Liver (tissue), 9 donors: ENCODE results near the gene LNX2. TPM values are rescaled to one million over a fixed set of nuclear protein-coding genes. Genes with fewer than 3 reads are reported as not detected.

Experiments used
- DNase-seq: peaks from one replicate; pipeline ENCODE4 v3.0.0-alpha.2; 2017; ENCODE audit warnings: low spot score
- H3K27ac ChIP-seq, 2 donors: one replicate each; pipeline ENCODE4 v1.7.0; 2013; ENCODE audit warnings: inconsistent platforms in 2 of 2, low read length in 2 of 2, control low read depth in 1 of 2, low read depth in 1 of 2, mild to moderate bottlenecking in 1 of 2
- H3K27me3 ChIP-seq, 4 donors: one replicate each; pipeline versions ENCODE4 v1.6.1 to v1.7.0; 2013; ENCODE audit warnings: low read length in 3 of 4, inconsistent platforms in 1 of 4, mild to moderate bottlenecking in 1 of 4, moderate library complexity in 1 of 4; ENCODE audit not compliant: control insufficient read depth in 4 of 4, insufficient read depth in 4 of 4
- H3K36me3 ChIP-seq, 4 donors: one replicate each; pipeline versions ENCODE4 v1.6.1 to v1.7.0; 2013; ENCODE audit warnings: low read length in 3 of 4, mild to moderate bottlenecking in 3 of 4, low read depth in 1 of 4, moderate library complexity in 1 of 4; ENCODE audit not compliant: control insufficient read depth in 4 of 4, insufficient read depth in 3 of 4
- H3K4me1 ChIP-seq, 4 donors: one replicate each; pipeline versions ENCODE4 v1.6.1 to v1.7.0; 2013; ENCODE audit warnings: low read length in 3 of 4, mild to moderate bottlenecking in 3 of 4, moderate library complexity in 1 of 4; ENCODE audit not compliant: control insufficient read depth in 4 of 4, insufficient read depth in 4 of 4
- H3K4me3 ChIP-seq, 3 donors: one replicate each; pipeline versions ENCODE4 v1.6.1 to v1.7.0; 2013; ENCODE audit warnings: low read length in 3 of 3, control low read depth in 1 of 3, low read depth in 1 of 3, mild to moderate bottlenecking in 1 of 3
- H3K9ac ChIP-seq, 2 donors: one replicate each; pipeline ENCODE4 v1.7.0; 2013; ENCODE audit warnings: low read length in 2 of 2, mild to moderate bottlenecking in 2 of 2, moderate library complexity in 2 of 2, control low read depth in 1 of 2, low read depth in 1 of 2
- H3K9me3 ChIP-seq, 4 donors: one replicate each; pipeline versions ENCODE4 v1.6.1 to v1.7.0; 2013; ENCODE audit warnings: low read length in 3 of 4; ENCODE audit not compliant: control insufficient read depth in 4 of 4
- EGR1 ChIP-seq, 2 donors: IDR thresholded peaks; 2 replicates each; pipeline ENCODE4 v1.6.1; 2016 to 2018; ENCODE audit warnings: antibody characterized with exemption in 2 of 2, low read depth in 2 of 2
- FOXA1 ChIP-seq: IDR thresholded peaks from 2 replicates; pipeline ENCODE4 v1.6.1; 2016; ENCODE audit warnings: antibody characterized with exemption
- FOXA2 ChIP-seq: IDR thresholded peaks from 2 replicates; pipeline ENCODE4 v1.6.1; 2016; ENCODE audit warnings: antibody characterized with exemption
- GABPA ChIP-seq, 2 donors: IDR thresholded peaks in 1 of 2; conservative IDR thresholded peaks in 1 of 2; 2 replicates each; pipeline ENCODE4 v1.6.1; 2016; ENCODE audit warnings: antibody characterized with exemption in 2 of 2, mild to moderate bottlenecking in 1 of 2, moderate library complexity in 1 of 2
- HNF4A ChIP-seq, 2 donors: conservative IDR thresholded peaks; 2 replicates each; pipeline ENCODE4 v1.6.1; 2016; ENCODE audit warnings: antibody characterized with exemption in 2 of 2, mild to moderate bottlenecking in 2 of 2
- HNF4G ChIP-seq: IDR thresholded peaks from 2 replicates; pipeline ENCODE4 v1.6.1; 2016; ENCODE audit warnings: antibody characterized with exemption
- JUND ChIP-seq, 2 donors: IDR thresholded peaks; 2 replicates each; pipeline ENCODE4 v1.6.1; 2016; ENCODE audit warnings: antibody characterized with exemption in 2 of 2
- NR2F2 ChIP-seq: IDR thresholded peaks from 2 replicates; pipeline ENCODE4 v1.6.1; 2016; ENCODE audit warnings: antibody characterized with exemption
- RAD21 ChIP-seq, 2 donors: IDR thresholded peaks; 2 replicates each; pipeline ENCODE4 v1.6.1; 2016; ENCODE audit warnings: antibody characterized with exemption in 2 of 2, mild to moderate bottlenecking in 2 of 2
- RXRA ChIP-seq, 2 donors: IDR thresholded peaks; 2 replicates each; pipeline ENCODE4 v1.6.1; 2017 to 2018; ENCODE audit warnings: antibody characterized with exemption in 2 of 2, mild to moderate bottlenecking in 1 of 2
- SP1 ChIP-seq: IDR thresholded peaks from 2 replicates; pipeline ENCODE4 v1.6.1; 2018; ENCODE audit warnings: antibody characterized with exemption, mild to moderate bottlenecking
- TAF1 ChIP-seq: conservative IDR thresholded peaks from 2 replicates; pipeline ENCODE4 v1.6.1; 2016; ENCODE audit warnings: antibody characterized with exemption, mild to moderate bottlenecking
- YY1 ChIP-seq: IDR thresholded peaks from 2 replicates; pipeline ENCODE4 v1.6.1; 2016; ENCODE audit warnings: antibody characterized with exemption, mild to moderate bottlenecking
- ZBTB33 ChIP-seq: IDR thresholded peaks from 2 replicates; pipeline ENCODE4 v1.6.1; 2016; ENCODE audit warnings: antibody characterized with exemption
- WGBS: extraction: QIAGEN DNeasy Blood & Tissue Kit; methylation state at CpG from one replicate; pipeline ENCODE4 v1.1.7; 2013; 5-methylcytosine and 5-hydroxymethylcytosine counted together
- polyA plus RNA-seq, 2 donors: library from polyadenylated mRNA; stranded (reverse) in 1 of 2; unstranded in 1 of 2; fragments of 200-250 nt in 1 of 2; fragments of >200 nt in 1 of 2; fragmentation: Nextera tagmentation in 1 of 2; extraction: Ambion mirVana in 1 of 2; gene quantifications; one replicate each; pipeline versions ENCODE4 v1.2.1 to v1.2.3, GENCODE V29; 2013 to 2015
- total RNA-seq, 2 donors: library from RNA; depleted of rRNA; stranded (reverse); fragments of >200 nt; gene quantifications; one replicate each; pipeline ENCODE4 v1.2.3, GENCODE V29; 2014
- TF ChIP-seq, protein P1 (sequence below): IDR thresholded peaks from 2 replicates; pipeline ENCODE4 v1.6.1; 2016; ENCODE audit warnings: antibody characterized with exemption, mild to moderate bottlenecking
- TF ChIP-seq, protein P2 (sequence below): fragments of 150-350 bp; IDR thresholded peaks from 2 replicates; pipeline ENCODE4 v1.5.1; 2017; ENCODE audit warnings: improper control_type of control experiment, low read depth, low read length; ENCODE audit not compliant: missing input control
- TF ChIP-seq, protein P3 (sequence below): IDR thresholded peaks from 2 replicates; pipeline ENCODE4 v1.6.1; 2016; ENCODE audit warnings: antibody characterized with exemption
- TF ChIP-seq, protein P4 (sequence below): IDR thresholded peaks from 2 replicates; pipeline ENCODE4 v1.6.1; 2016; ENCODE audit warnings: antibody characterized with exemption
- donor health status: healthy.
- donor health status: healthy.
- donor health status: healthy.
- donor health status: healthy.
- donor health status: healthy.

LNX2 gene
- total and polyA plus RNA-seq, 4 donors = 6.2 to 25.9 (median 13.3) TPM

- WGBS = 89% methylated on average over 1 of the region's 1 CpG
- Histone ChIP-seq H3K27ac (no peak overlapping the region), H3K27me3 (no peaks in the 10 kb centered on the region), H3K4me3 (no peak overlapping the region), H3K36me3 (peaks cover 4 to 15% (median 12%) of the 10 kb centered on the region in 4 donors), H3K9ac (no peak overlapping the region), H3K9me3 (peaks cover 5 to 6% (median 6%) of the 10 kb centered on the region in 4 donors), H3K4me1 (no peaks in the 10 kb centered on the region)
- TF ChIP-seq HNF4A (conservative IDR thresholded peaks at IDR 0.05) (no peak), JUND (IDR thresholded peaks at IDR 0.05) (no peak), FOXA1 (no peak), EGR1 (IDR thresholded peaks at IDR 0.05; ENCODE audit: low read depth in 2 of 2) (no peak), YY1 (no peak), SP1 (no peak), TAF1 (no peak), RAD21 (IDR thresholded peaks at IDR 0.05) (no peak), RXRA (IDR thresholded peaks at IDR 0.05) (no peak), GABPA (IDR thresholded peaks at IDR 0.05 in 1 of 2, conservative IDR thresholded peaks at IDR 0.05 in 1 of 2) (no peak), HNF4G (no peak), NR2F2 (no peak), FOXA2 (no peak)
- TF ChIP-seq, protein P1, sequence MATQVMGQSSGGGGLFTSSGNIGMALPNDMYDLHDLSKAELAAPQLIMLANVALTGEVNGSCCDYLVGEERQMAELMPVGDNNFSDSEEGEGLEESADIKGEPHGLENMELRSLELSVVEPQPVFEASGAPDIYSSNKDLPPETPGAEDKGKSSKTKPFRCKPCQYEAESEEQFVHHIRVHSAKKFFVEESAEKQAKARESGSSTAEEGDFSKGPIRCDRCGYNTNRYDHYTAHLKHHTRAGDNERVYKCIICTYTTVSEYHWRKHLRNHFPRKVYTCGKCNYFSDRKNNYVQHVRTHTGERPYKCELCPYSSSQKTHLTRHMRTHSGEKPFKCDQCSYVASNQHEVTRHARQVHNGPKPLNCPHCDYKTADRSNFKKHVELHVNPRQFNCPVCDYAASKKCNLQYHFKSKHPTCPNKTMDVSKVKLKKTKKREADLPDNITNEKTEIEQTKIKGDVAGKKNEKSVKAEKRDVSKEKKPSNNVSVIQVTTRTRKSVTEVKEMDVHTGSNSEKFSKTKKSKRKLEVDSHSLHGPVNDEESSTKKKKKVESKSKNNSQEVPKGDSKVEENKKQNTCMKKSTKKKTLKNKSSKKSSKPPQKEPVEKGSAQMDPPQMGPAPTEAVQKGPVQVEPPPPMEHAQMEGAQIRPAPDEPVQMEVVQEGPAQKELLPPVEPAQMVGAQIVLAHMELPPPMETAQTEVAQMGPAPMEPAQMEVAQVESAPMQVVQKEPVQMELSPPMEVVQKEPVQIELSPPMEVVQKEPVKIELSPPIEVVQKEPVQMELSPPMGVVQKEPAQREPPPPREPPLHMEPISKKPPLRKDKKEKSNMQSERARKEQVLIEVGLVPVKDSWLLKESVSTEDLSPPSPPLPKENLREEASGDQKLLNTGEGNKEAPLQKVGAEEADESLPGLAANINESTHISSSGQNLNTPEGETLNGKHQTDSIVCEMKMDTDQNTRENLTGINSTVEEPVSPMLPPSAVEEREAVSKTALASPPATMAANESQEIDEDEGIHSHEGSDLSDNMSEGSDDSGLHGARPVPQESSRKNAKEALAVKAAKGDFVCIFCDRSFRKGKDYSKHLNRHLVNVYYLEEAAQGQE = no peak
- TF ChIP-seq, protein P2, sequence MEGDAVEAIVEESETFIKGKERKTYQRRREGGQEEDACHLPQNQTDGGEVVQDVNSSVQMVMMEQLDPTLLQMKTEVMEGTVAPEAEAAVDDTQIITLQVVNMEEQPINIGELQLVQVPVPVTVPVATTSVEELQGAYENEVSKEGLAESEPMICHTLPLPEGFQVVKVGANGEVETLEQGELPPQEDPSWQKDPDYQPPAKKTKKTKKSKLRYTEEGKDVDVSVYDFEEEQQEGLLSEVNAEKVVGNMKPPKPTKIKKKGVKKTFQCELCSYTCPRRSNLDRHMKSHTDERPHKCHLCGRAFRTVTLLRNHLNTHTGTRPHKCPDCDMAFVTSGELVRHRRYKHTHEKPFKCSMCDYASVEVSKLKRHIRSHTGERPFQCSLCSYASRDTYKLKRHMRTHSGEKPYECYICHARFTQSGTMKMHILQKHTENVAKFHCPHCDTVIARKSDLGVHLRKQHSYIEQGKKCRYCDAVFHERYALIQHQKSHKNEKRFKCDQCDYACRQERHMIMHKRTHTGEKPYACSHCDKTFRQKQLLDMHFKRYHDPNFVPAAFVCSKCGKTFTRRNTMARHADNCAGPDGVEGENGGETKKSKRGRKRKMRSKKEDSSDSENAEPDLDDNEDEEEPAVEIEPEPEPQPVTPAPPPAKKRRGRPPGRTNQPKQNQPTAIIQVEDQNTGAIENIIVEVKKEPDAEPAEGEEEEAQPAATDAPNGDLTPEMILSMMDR = no peak
- TF ChIP-seq, protein P3, sequence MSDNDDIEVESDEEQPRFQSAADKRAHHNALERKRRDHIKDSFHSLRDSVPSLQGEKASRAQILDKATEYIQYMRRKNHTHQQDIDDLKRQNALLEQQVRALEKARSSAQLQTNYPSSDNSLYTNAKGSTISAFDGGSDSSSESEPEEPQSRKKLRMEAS = no peak
- TF ChIP-seq, protein P4, sequence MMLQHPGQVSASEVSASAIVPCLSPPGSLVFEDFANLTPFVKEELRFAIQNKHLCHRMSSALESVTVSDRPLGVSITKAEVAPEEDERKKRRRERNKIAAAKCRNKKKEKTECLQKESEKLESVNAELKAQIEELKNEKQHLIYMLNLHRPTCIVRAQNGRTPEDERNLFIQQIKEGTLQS = no peak
- DNase-seq = no peak
These were observed 34.5 kb upstream of the LNX2 start for GRCh38 chr13:27654816-27655215.

GRCh38 chr13:27654059-27654458 lies 33.7 kb upstream of the LNX2 start:
- DNase-seq = no peak
- WGBS = 96% methylated on average over 3 of the region's 3 CpGs
- Histone ChIP-seq H3K9ac (no peak overlapping the region), H3K27ac (no peak overlapping the region), H3K4me3 (no peak overlapping the region), H3K27me3 (no peaks in the 10 kb centered on the region), H3K36me3 (peaks cover 4 to 23% (median 16%) of the 10 kb centered on the region in 4 donors), H3K4me1 (no peaks in the 10 kb centered on the region), H3K9me3 (peaks cover 5 to 9% (median 6%) of the 10 kb centered on the region in 4 donors)
- TF ChIP-seq GABPA (IDR thresholded peaks at IDR 0.05 in 1 of 2, conservative IDR thresholded peaks at IDR 0.05 in 1 of 2) (no peak), RXRA (IDR thresholded peaks at IDR 0.05) (no peak), JUND (IDR thresholded peaks at IDR 0.05) (no peak), EGR1 (IDR thresholded peaks at IDR 0.05; ENCODE audit: low read depth in 2 of 2) (no peak), HNF4G (no peak), FOXA2 (no peak), TAF1 (no peak), RAD21 (IDR thresholded peaks at IDR 0.05) (no peak), SP1 (no peak), HNF4A (conservative IDR thresholded peaks at IDR 0.05) (no peak), FOXA1 (no peak), ZBTB33 (no peak)
- TF ChIP-seq, protein P4 = no peak
- TF ChIP-seq, protein P3 = no peak
- TF ChIP-seq, protein P2 = no peak
